GM18951 (cell line): ENCODE measurements around the gene FAM53C.
"Not testable (repeated sequence)": the region's sequence is repeated elsewhere in the genome, so short reads cannot be mapped to it uniquely, and the experiment has no call there.

Experiments used
- POLR2A ChIP-seq: IDR thresholded peaks from 4 replicates; pipeline ENCODE4 v1.6.1; 2011; ENCODE audit warnings: mild to moderate bottlenecking; ENCODE audit not compliant: insufficient read length, insufficient read depth; ENCODE audit errors: extremely low read depth
- in situ Hi-C: fragments of 300-500 bp; cut with MboI; formaldehyde crosslinking; loops from one replicate; pipeline ENCODE4 v1.12.0; 2022; ENCODE audit warnings: low sequenced_read_pairs, mixed read lengths, inconsistent platforms; ENCODE audit not compliant: unreplicated experiment

Gene FAM53C

DNA sequence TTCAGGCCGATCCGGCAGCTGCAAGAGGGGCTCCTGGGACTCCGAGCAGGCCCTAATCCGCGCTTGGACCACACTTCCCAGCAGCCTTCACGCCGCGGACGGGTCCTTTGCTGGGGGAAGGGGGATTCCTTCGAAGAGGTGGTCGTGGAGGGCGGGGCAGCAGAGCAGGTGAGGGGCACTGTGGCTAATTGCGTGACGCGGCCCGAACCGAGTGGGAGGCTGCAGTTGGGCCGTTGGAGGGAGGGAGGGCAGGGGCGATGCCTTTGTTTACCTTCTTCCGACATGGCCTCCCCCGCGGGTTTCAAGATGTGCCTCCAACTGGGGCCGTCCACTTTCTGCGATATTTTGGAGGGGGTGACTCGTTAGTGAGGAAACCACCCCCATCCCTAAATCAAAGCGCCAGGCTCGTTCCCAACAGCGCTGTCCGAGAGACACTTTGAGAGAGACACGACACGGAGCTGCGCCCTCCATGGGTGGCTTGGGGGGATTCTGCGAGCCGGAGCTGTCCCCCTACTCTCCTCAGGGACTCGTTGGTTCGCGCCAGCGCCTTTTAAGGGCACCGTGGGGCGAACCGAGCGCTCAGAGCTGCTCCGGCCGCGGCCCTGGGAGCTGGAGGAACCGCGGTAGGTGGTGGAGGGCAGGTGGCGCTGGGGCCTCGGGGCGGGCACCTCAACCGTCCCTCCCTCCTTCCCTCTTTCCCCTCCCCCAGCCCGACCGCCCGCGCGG is at the start of gene FAM53C:
FAM53C (plus strand) TSS at position 582 of the 726 bp plus-strand sequence. CDS start 3,070 bp downstream, outside the sequence.
- TF ChIP-seq POLR2A = peak; percentile 100
- in situ Hi-C loops = no loop called here

DNA sequence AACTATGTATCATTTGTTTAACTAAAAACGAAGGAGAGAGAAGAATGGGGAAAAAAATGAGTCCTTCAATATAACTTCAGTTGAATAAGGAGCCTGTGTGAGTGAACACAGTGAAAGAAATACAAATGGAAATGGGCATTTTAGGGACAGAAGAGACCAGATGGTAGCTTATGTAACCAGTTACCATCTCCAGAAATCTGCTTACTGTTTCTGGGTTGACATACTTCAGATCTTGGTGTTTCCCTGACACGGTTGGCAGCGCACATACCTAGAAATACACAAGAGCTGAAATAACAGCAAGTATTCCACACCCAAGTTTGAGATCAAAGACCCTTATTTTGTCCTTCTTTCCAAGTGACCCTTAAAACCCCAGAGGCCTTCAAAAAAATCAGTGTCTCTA is 48.8 kb upstream of the FAM53C start:
- no peak for TF ChIP-seq POLR2A
- in situ Hi-C loops = no loop called here

- no peak for TF ChIP-seq POLR2A
- in situ Hi-C loops = no loop called here
These were observed 34.7 kb upstream of the FAM53C start for GRCh38 chr5:138303372-138303771.

- no peak for TF ChIP-seq POLR2A
These were observed 32.3 kb upstream of the FAM53C start for GRCh38 chr5:138305797-138306196.

DNA sequence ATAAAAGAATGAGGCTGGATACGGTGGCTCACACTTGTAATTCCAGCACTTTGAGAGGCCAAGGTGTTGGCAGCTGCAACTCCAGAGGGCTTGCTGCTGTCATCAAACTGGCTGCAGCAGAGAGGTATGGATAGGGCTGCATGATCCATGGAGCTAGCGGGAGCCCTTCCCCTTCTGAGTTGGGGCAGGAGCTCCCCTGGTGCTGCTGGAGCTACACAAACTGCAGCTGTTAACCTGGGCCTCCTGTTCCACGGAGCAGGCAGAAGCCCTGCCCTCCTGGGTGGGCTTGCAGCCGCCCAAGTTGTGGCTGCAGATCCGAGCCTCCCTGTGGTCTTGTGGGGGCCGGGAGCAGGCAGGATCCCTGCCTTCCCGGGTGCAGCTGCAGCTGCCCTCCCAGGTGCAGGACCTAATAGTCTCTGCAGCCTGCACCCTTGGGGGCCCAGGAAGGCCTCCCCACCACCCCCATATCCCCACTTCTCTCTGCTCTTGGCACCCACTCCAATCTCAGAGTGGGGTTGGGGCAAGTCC is 22.3 kb upstream of the FAM53C start:
- no peak for TF ChIP-seq POLR2A
- in situ Hi-C loops = no loop called here

More at GRCh38 chr5:138305797-138306196, 32.3 kb upstream of the FAM53C start:
- in situ Hi-C loops = no loop called here

DNA sequence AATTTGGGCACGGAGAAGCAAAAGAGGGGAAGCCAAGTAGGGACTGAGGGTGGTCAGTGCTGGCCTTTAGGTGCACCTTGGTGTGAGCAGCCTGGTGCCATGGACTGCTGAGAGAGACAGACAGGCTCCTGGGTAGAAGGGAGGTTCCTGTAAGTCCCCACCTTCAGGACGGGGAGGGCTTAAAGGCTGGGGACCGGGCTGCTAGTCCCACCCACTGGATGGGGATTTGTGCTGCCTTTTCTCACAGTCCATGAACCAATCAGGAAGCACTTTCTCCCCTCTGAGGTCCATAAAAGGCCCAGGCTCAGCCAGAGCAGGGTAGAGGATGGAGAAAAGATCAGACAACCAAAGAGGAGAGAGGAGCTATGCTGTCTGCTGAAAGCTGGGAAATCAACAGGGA is 21.7 kb upstream of the FAM53C start:
- in situ Hi-C loops = no loop called here
- no peak for TF ChIP-seq POLR2A

- in situ Hi-C loops = not testable (repeated sequence)
These were observed 19.9 kb upstream of the FAM53C start for GRCh38 chr5:138318211-138318610.

- no peak for TF ChIP-seq POLR2A
- in situ Hi-C loops = no loop called here
These were observed 7.1 kb upstream of the FAM53C start for GRCh38 chr5:138330813-138331448.

- peak; percentile 68 for TF ChIP-seq POLR2A
- in situ Hi-C loops = no loop called here
These were observed 6.4 kb upstream of the FAM53C start, which contains the start of gene CDC25C for GRCh38 chr5:138331449-138332368. Gene CDC25C (minus strand): TSS chr5:138331804. CDS start chr5:138331180, 624 bp downstream.

- in situ Hi-C loops = no loop called here
- no peak for TF ChIP-seq POLR2A
These were observed 3.1 kb upstream of the FAM53C start for GRCh38 chr5:138334867-138335447.

GRCh38 chr5:138336952-138337684 is 948 bp upstream of the FAM53C start:
- peak; percentile 35 for TF ChIP-seq POLR2A
- in situ Hi-C loops = no loop called here
